Measurements from ENCODE around the gene SFXN2. TPM values are rescaled to one million over a fixed set of nuclear protein-coding genes. Genes with fewer than 3 reads are reported as not detected.

The SFXN2 gene
- total RNA-seq, 1 experiment from 2014 or later, result 21.2 TPM

DNA sequence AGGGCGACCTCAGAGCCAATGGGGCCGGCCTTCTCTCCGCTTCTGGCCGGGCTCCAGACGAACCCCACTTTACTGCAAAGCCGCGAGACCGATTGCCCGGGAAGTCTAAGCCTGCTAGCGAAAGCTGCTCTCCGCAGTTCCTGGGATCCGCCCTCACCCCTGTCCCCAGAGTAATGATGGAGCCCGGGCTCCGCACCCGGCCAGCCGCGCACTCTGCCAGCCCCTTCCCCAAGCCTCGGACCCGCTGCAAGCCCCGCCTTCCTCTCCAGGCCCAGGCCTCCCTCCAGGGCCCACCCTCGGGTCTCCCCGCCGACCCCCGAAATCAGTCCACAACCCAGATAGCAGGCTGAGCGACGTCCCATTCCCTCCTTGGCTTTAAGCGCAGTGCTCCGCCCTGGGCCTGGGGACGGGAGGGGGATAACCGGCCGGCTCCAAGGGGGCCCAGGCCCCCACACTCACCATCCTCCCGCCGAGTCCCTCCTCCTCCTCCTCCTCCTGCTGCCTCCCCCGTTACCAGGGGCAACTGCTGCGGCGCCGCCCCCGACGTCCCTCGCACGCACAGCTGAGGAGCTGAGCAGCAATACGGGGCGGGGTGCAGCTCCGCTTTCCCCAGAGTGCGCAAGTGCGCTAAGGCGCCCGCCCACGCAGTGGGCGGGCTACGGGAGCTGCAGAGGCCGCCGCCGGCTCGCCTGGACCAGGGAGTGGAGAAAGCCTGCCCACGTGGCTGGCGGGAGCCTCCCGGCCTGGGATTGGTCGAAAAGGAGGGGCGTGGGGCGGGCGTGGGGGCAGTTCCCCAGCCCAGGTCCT lies 419 bp upstream of the SFXN2 start, which contains the start of gene ARL3 (continued):
- TF ChIP-seq ERG (CRISPR knock-in tag; IDR thresholded peaks at IDR 0.05) (no peak), ZNF423 (CRISPR knock-in tag; IDR thresholded peaks at IDR 0.05) (peak; percentile 52), ATF1 (CRISPR knock-in tag; IDR thresholded peaks at IDR 0.05) (no peak), SMAD4 (CRISPR knock-in tag; IDR thresholded peaks at IDR 0.05) (0 out of 2 replicates have a peak, but pooled peaks have one; percentile 30), GABPB1 (CRISPR knock-in tag; IDR thresholded peaks at IDR 0.05) (no peak), USF2 (CRISPR knock-in tag; IDR thresholded peaks at IDR 0.05) (peak; percentile 89), HMGXB4 (CRISPR knock-in tag; IDR thresholded peaks at IDR 0.05) (no peak), CTCF (IDR thresholded peaks at IDR 0.05) (0 out of 2 replicates have a peak, but pooled peaks have one; percentile 25), GTF2I (CRISPR knock-in tag; conservative IDR thresholded peaks at IDR 0.05) (no peak), ZNF219 (CRISPR knock-in tag; IDR thresholded peaks at IDR 0.05; ENCODE audit: borderline replicate concordance) (no peak), CREM (CRISPR knock-in tag; IDR thresholded peaks at IDR 0.05) (peak; percentile 13; the same call in 1 of the 2 replicates), FOXK1 (CRISPR knock-in tag; IDR thresholded peaks at IDR 0.05) (no peak), CDX4 (CRISPR knock-in tag; IDR thresholded peaks at IDR 0.05; ENCODE audit: borderline replicate concordance) (no peak), NR1H2 (CRISPR knock-in tag; IDR thresholded peaks at IDR 0.05) (no peak), ESRRA (CRISPR knock-in tag; IDR thresholded peaks at IDR 0.05; ENCODE audit: borderline replicate concordance) (no peak)
- TF ChIP-seq, protein P1, sequence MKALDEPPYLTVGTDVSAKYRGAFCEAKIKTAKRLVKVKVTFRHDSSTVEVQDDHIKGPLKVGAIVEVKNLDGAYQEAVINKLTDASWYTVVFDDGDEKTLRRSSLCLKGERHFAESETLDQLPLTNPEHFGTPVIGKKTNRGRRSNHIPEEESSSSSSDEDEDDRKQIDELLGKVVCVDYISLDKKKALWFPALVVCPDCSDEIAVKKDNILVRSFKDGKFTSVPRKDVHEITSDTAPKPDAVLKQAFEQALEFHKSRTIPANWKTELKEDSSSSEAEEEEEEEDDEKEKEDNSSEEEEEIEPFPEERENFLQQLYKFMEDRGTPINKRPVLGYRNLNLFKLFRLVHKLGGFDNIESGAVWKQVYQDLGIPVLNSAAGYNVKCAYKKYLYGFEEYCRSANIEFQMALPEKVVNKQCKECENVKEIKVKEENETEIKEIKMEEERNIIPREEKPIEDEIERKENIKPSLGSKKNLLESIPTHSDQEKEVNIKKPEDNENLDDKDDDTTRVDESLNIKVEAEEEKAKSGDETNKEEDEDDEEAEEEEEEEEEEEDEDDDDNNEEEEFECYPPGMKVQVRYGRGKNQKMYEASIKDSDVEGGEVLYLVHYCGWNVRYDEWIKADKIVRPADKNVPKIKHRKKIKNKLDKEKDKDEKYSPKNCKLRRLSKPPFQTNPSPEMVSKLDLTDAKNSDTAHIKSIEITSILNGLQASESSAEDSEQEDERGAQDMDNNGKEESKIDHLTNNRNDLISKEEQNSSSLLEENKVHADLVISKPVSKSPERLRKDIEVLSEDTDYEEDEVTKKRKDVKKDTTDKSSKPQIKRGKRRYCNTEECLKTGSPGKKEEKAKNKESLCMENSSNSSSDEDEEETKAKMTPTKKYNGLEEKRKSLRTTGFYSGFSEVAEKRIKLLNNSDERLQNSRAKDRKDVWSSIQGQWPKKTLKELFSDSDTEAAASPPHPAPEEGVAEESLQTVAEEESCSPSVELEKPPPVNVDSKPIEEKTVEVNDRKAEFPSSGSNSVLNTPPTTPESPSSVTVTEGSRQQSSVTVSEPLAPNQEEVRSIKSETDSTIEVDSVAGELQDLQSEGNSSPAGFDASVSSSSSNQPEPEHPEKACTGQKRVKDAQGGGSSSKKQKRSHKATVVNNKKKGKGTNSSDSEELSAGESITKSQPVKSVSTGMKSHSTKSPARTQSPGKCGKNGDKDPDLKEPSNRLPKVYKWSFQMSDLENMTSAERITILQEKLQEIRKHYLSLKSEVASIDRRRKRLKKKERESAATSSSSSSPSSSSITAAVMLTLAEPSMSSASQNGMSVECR (CRISPR knock-in tag; IDR thresholded peaks at IDR 0.05; ENCODE audit: borderline replicate concordance), result peak; percentile 89
- TF ChIP-seq, protein P2, sequence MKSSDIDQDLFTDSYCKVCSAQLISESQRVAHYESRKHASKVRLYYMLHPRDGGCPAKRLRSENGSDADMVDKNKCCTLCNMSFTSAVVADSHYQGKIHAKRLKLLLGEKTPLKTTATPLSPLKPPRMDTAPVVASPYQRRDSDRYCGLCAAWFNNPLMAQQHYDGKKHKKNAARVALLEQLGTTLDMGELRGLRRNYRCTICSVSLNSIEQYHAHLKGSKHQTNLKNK (CRISPR knock-in tag; IDR thresholded peaks at IDR 0.05), result no peak
- TF ChIP-seq, protein P3, sequence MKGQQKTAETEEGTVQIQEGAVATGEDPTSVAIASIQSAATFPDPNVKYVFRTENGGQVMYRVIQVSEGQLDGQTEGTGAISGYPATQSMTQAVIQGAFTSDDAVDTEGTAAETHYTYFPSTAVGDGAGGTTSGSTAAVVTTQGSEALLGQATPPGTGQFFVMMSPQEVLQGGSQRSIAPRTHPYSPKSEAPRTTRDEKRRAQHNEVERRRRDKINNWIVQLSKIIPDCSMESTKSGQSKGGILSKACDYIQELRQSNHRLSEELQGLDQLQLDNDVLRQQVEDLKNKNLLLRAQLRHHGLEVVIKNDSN (CRISPR knock-in tag; IDR thresholded peaks at IDR 0.05), result peak; percentile 82
- TF ChIP-seq, protein P4, sequence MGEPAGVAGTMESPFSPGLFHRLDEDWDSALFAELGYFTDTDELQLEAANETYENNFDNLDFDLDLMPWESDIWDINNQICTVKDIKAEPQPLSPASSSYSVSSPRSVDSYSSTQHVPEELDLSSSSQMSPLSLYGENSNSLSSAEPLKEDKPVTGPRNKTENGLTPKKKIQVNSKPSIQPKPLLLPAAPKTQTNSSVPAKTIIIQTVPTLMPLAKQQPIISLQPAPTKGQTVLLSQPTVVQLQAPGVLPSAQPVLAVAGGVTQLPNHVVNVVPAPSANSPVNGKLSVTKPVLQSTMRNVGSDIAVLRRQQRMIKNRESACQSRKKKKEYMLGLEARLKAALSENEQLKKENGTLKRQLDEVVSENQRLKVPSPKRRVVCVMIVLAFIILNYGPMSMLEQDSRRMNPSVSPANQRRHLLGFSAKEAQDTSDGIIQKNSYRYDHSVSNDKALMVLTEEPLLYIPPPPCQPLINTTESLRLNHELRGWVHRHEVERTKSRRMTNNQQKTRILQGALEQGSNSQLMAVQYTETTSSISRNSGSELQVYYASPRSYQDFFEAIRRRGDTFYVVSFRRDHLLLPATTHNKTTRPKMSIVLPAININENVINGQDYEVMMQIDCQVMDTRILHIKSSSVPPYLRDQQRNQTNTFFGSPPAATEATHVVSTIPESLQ (CRISPR knock-in tag; IDR thresholded peaks at IDR 0.05), result no peak
- TF ChIP-seq, protein P5, sequence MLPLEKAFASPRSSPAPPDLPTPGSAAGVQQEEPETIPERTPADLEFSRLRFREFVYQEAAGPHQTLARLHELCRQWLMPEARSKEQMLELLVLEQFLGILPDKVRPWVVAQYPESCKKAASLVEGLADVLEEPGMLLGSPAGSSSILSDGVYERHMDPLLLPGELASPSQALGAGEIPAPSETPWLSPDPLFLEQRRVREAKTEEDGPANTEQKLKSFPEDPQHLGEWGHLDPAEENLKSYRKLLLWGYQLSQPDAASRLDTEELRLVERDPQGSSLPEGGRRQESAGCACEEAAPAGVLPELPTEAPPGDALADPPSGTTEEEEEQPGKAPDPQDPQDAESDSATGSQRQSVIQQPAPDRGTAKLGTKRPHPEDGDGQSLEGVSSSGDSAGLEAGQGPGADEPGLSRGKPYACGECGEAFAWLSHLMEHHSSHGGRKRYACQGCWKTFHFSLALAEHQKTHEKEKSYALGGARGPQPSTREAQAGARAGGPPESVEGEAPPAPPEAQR (CRISPR knock-in tag; IDR thresholded peaks at IDR 0.05), result no peak
